NCI-H774 (cell line): ENCODE measurements around the gene PLOD3.

ENCODE experiments used
- DNase-seq: peaks from one replicate; lab custom pipeline; 2025; lab: John Stamatoyannopoulos, UW

Gene PLOD3

GRCh38 chr7:101180130-101180755 lies 37.1 kb downstream of the PLOD3 start, which contains the start of gene NAT16:
NAT16 (minus strand) TSS chr7:101180293; CDS start chr7:101174807, 5,486 bp downstream.
- no peak for DNase-seq

GRCh38 chr7:101179713-101180112 lies 37.7 kb downstream of the PLOD3 start:
- no peak for DNase-seq

- no peak for DNase-seq
Observed at GRCh38 chr7:101179117-101179516, 38.3 kb downstream of the PLOD3 start.

- no peak for DNase-seq
Observed at GRCh38 chr7:101177644-101178043, 39.7 kb downstream of the PLOD3 start.

GRCh38 chr7:101175664-101176063 lies 41.7 kb downstream of the PLOD3 start:
- no peak for DNase-seq

GRCh38 chr7:101174322-101174854 lies 43.0 kb downstream of the PLOD3 start:
- no peak for DNase-seq

GRCh38 chr7:101173752-101174244 lies 43.6 kb downstream of the PLOD3 start:
- DNase-seq: peak; percentile 7

- DNase-seq: peak; percentile 71
Observed at GRCh38 chr7:101172854-101173751, 44.3 kb downstream of the PLOD3 start.

- DNase-seq: peak; percentile 63
Observed at GRCh38 chr7:101172005-101172853, 45.2 kb downstream of the PLOD3 start.

- no peak for DNase-seq
Observed at GRCh38 chr7:101171442-101171837, 45.9 kb downstream of the PLOD3 start.

- no peak for DNase-seq
Observed at GRCh38 chr7:101170617-101171441, 46.6 kb downstream of the PLOD3 start.

- DNase-seq: peak; percentile 24
Observed at GRCh38 chr7:101169838-101170551, 47.4 kb downstream of the PLOD3 start.

- no peak for DNase-seq
Observed at GRCh38 chr7:101169110-101169837, 48.1 kb downstream of the PLOD3 start.

- DNase-seq: no peak
Observed at GRCh38 chr7:101168412-101169049, 48.9 kb downstream of the PLOD3 start.

GRCh38 chr7:101167645-101168411 lies 49.6 kb downstream of the PLOD3 start:
- no peak for DNase-seq

GRCh38 chr7:101166909-101167644 lies 50.3 kb downstream of the PLOD3 start:
- no peak for DNase-seq

GRCh38 chr7:101166648-101166908 lies 50.8 kb downstream of the PLOD3 start:
- no peak for DNase-seq
